BJ (cell line): ENCODE results near the gene PPP3CA. TPM values are rescaled to one million over a fixed set of nuclear protein-coding genes. Genes with fewer than 3 reads are reported as not detected.
"Not testable (repeated sequence)": the region's sequence is repeated elsewhere in the genome, so short reads cannot be mapped to it uniquely, and the experiment has no call there.

Experiments used
- CTCF ChIA-PET: fragments of 350-600 bp; formaldehyde crosslinking; extraction: SDS; loops from one replicate; lab custom pipeline; 2021; ENCODE audit warnings: antibody characterized with exemption, inconsistent platforms; lab: Yijun Ruan, JAX
- POLR2A ChIA-PET: fragments of 300-600 bp; sonication (Branson Sonifier 250); formaldehyde crosslinking; extraction: SDS; loops from one replicate; lab custom pipeline; 2021; ENCODE audit warnings: antibody characterized with exemption; lab: Charles Lee
- DNase-seq: peaks from one replicate; pipeline ENCODE4 v3.0.0-alpha.2; 2011; ENCODE audit warnings: low read depth
- H3K27me3 ChIP-seq: 2 replicates; pipeline ENCODE4 v1.6.0; 2011; ENCODE audit warnings: low read length; ENCODE audit not compliant: control insufficient read depth, insufficient read depth
- H3K36me3 ChIP-seq: 2 replicates; pipeline ENCODE4 v1.5.1; 2011; ENCODE audit warnings: low read length; ENCODE audit not compliant: control insufficient read depth, insufficient read depth
- H3K4me3 ChIP-seq: 2 replicates; pipeline ENCODE4 v1.5.1; 2011; ENCODE audit warnings: low read depth, mild to moderate bottlenecking, control low read depth, low read length
- polyA plus RNA-seq: library from polyadenylated mRNA; depleted of rRNA; stranded (reverse); fragments of >200 nt; gene quantifications from 2 replicates; pipeline ENCODE4 v1.2.3, GENCODE V29; 2011
- TF ChIP-seq, protein P1 (sequence below): IDR thresholded peaks from 2 replicates; pipeline ENCODE4 v1.5.1; 2011; ENCODE audit warnings: low read depth, mild to moderate bottlenecking, control low read depth, inconsistent platforms, low read length, moderate library complexity; ENCODE audit not compliant: insufficient read depth

The PPP3CA gene
- polyA plus RNA-seq, 1 experiment = 10.6 TPM

DNA sequence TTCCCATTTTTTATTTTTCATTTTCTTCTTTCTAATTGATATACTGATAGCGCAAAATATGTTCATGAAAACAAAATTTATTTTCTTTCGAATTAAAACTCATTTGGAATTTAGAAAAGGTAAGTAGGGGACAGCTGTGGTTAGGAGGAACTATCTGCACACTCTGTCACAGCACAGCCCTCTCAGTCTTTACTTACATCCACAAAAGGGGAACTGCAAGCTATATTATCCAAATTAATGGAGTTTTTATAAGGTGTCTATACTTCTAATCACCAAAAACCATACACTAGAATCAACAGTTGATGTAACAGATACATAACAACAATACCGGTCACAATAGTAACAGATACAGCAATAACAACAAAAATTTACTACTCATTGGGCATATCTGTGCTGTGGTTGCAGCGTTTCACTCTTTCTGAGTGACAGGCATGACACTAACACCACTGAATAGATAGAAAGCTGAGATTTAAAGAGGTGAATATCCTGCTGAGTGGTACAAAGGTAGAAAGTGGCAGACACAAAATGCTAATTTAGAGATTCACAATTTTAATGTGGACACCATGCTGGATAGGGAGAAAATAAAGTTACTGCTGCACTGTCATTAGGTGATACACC, 160.7 kb downstream of the PPP3CA start:
- ChIA-PET CTCF (no interaction called here), POLR2A (no interaction called here)
- H3K27me3 ChIP-seq = no peaks in the 10 kb centered on the region
- no peak overlapping the region for H3K4me3 ChIP-seq
- no peak for DNase-seq
- TF ChIP-seq, protein P1, sequence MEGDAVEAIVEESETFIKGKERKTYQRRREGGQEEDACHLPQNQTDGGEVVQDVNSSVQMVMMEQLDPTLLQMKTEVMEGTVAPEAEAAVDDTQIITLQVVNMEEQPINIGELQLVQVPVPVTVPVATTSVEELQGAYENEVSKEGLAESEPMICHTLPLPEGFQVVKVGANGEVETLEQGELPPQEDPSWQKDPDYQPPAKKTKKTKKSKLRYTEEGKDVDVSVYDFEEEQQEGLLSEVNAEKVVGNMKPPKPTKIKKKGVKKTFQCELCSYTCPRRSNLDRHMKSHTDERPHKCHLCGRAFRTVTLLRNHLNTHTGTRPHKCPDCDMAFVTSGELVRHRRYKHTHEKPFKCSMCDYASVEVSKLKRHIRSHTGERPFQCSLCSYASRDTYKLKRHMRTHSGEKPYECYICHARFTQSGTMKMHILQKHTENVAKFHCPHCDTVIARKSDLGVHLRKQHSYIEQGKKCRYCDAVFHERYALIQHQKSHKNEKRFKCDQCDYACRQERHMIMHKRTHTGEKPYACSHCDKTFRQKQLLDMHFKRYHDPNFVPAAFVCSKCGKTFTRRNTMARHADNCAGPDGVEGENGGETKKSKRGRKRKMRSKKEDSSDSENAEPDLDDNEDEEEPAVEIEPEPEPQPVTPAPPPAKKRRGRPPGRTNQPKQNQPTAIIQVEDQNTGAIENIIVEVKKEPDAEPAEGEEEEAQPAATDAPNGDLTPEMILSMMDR = no peak
- H3K36me3 ChIP-seq = no peaks in the 10 kb centered on the region; the same call in 1 of the 2 replicates

- POLR2A ChIA-PET = no interaction called here
- Histone ChIP-seq H3K4me3 (no peak overlapping the region), H3K36me3 (no peaks in the 10 kb centered on the region; the same call in 1 of the 2 replicates), H3K27me3 (no peaks in the 10 kb centered on the region)
- no peak for DNase-seq
- CTCF ChIA-PET = no interaction called here
- TF ChIP-seq, protein P1 = no peak
These were observed 162.7 kb downstream of the PPP3CA start for GRCh38 chr4:101184668-101185067.

DNA sequence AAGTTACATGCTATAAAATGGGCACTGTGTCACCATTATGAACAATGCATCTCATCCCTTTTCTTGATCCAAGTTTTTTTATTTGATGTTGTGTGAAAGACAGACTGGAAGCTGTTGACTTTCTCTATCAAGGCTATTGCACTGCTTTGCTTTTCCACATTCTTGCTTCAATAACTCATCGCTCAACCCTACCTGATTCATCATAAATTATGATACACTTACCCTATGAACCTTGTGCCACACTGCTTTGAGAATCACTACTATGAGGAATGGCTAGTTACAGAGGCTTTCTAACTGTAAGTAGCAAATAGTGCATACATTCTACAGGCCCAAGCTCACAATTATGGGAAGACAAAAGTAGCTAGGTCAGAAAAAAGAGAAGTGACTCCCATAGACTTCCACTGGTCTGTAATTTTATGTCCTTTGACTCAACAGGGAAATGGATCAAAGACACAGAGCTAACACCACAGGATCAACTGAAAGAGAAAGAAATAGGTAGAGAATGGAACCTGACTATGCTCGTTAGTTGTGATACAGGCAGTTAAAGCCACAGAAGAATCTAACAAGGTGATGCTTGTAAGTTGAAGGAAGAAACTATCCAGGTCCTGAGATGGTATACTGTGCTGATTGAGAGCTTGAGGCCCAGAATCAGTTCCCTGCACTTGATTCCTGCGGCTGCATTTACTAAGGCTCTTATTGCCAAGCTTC, 163.5 kb downstream of the PPP3CA start:
- Histone ChIP-seq H3K36me3 (no peaks in the 10 kb centered on the region; the same call in 1 of the 2 replicates), H3K27me3 (no peaks in the 10 kb centered on the region), H3K4me3 (no peak overlapping the region)
- ChIA-PET CTCF (interaction anchor here (0.6 kb wide), 1 partner anchor 648 kb away, joined by 3 read pairs; no protein-coding TSS in a partner anchor), POLR2A (no interaction called here)
- no peak for DNase-seq
- TF ChIP-seq, protein P1 = no peak

GRCh38 chr4:101183221-101183620, 164.1 kb downstream of the PPP3CA start:
- H3K36me3 ChIP-seq = no peaks in the 10 kb centered on the region; the same call in 1 of the 2 replicates
- TF ChIP-seq, protein P1 = no peak

DNA sequence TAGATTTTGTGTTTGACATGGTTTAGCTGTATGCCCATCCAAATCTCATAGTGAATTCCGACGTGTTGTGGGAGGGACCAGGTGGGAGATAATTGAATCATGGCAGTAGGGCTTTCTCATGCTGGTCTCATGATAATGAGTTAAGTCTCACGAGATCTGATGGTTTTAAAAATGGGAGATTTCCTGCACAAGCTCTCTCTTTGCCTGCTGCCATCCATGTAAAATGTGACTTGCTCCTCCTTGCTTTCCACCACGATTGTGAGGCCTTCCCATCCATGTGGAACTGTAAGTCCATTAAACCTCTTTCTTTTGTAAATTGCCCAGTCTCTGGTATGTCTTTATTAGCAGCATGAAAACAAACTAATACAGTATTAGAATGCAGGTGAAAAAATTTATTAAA, 164.6 kb downstream of the PPP3CA start:
- POLR2A ChIA-PET, DNase-seq, H3K36me3 ChIP-seq, H3K4me3 ChIP-seq, H3K27me3 ChIP-seq: not testable (repeated sequence)
- CTCF ChIA-PET = interaction anchor here (0.5 kb wide), 1 partner anchor 1249 kb away, joined by 3 read pairs; no protein-coding TSS in a partner anchor

More at GRCh38 chr4:101183221-101183620, 164.1 kb downstream of the PPP3CA start:
- Histone ChIP-seq H3K4me3 (no peak overlapping the region), H3K27me3 (no peaks in the 10 kb centered on the region)
- CTCF ChIA-PET = interaction anchor here (0.6 kb wide), 1 partner anchor 649 kb away, joined by 3 read pairs; no protein-coding TSS in a partner anchor
- no peak for DNase-seq
- POLR2A ChIA-PET = no interaction called here
